Thyroid gland (tissue), 4 donors: Measurements from ENCODE around the gene ACVR1B.

Source experiments
- CTCF ChIP-seq, 6 experiments: fragments of 200-600 bp in 3 of 6; fragments of 450-650 bp in 3 of 6; sonication (generic) in 3 of 6; IDR thresholded peaks; one replicate each; pipeline ENCODE4 v1.5.1; 2016 to 2019; ENCODE audit warnings: antibody characterized with exemption in 6 of 6, mild to moderate bottlenecking in 2 of 6, inconsistent platforms in 1 of 6, moderate library complexity in 1 of 6
- POLR2A ChIP-seq, 2 donors: fragments of 450-650 bp; IDR thresholded peaks; one replicate each; pipeline ENCODE4 v1.6.1; 2017; ENCODE audit warnings: antibody characterized with exemption in 2 of 2, mild to moderate bottlenecking in 2 of 2, moderate library complexity in 1 of 2

DNA sequence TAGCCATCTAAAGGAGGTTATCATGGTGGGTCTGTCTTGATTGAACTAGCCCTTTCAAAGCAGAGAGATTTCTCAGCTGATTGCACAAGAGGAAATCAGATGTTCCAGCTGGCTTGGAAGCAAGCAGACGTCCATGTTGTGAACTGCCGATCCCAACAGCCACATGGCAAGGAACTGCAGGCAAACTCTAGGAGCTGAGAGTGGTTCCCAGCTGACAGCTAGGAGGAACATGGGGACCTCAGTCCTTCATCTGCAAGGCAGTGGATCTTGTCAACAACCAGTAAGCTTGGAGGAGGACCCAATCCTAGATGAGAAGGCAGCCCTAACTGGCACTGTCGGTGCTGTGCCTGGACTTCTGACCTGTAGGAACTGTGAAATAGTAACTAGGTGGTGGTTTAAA is 7.7 kb downstream of the ACVR1B start:
- no peak for TF ChIP-seq CTCF (IDR thresholded peaks at IDR 0.05)
- TF ChIP-seq POLR2A (IDR thresholded peaks at IDR 0.05), result no peak
